Measurements from ENCODE around the gene NCOA1.

NCOA1 gene

GRCh38 chr2:24505534-24506275 is 14.7 kb downstream of the NCOA1 start:
- no peak for ATAC-seq

GRCh38 chr2:24507549-24507948 is 16.5 kb downstream of the NCOA1 start:
- no peak for ATAC-seq
- TF ChIP-seq TCF4 (CRISPR knock-in tag; IDR thresholded peaks at IDR 0.05; ENCODE audit: borderline replicate concordance) = no peak
- no peak for TF ChIP-seq TOX (CRISPR knock-in tag; IDR thresholded peaks at IDR 0.05; ENCODE audit: borderline replicate concordance)

More at GRCh38 chr2:24505534-24506275, 14.7 kb downstream of the NCOA1 start:
- TF ChIP-seq ARNTL (CRISPR knock-in tag; IDR thresholded peaks at IDR 0.05; ENCODE audit: borderline replicate concordance, low read depth) (no peak), POU6F1 (CRISPR knock-in tag; IDR thresholded peaks at IDR 0.05; ENCODE audit: borderline replicate concordance, low read depth) (no peak), PPARA (CRISPR knock-in tag; IDR thresholded peaks at IDR 0.05; ENCODE audit: borderline replicate concordance) (no peak), GLIS3 (CRISPR knock-in tag; IDR thresholded peaks at IDR 0.05) (no peak), ZNF565 (CRISPR knock-in tag; conservative IDR thresholded peaks at IDR 0.05; ENCODE audit: low read depth) (no peak), CSDC2 (CRISPR knock-in tag; IDR thresholded peaks at IDR 0.05) (no peak), BACH2 (CRISPR knock-in tag; IDR thresholded peaks at IDR 0.05; ENCODE audit: borderline replicate concordance) (no peak), ZNF70 (CRISPR knock-in tag; IDR thresholded peaks at IDR 0.05) (no peak), ZFP3 (CRISPR knock-in tag; IDR thresholded peaks at IDR 0.05) (no peak), ZC3H10 (CRISPR knock-in tag; IDR thresholded peaks at IDR 0.05) (no peak), RARB (CRISPR knock-in tag; IDR thresholded peaks at IDR 0.05) (no peak), ZNF8 (CRISPR knock-in tag; IDR thresholded peaks at IDR 0.05) (no peak)

GRCh38 chr2:24508878-24509277 is 17.8 kb downstream of the NCOA1 start:
- TF ChIP-seq BACH2 (CRISPR knock-in tag; IDR thresholded peaks at IDR 0.05; ENCODE audit: borderline replicate concordance) (no peak), CREB5 (CRISPR knock-in tag; IDR thresholded peaks at IDR 0.05; ENCODE audit: low read depth) (no peak), RARB (CRISPR knock-in tag; IDR thresholded peaks at IDR 0.05) (no peak), ZFP30 (CRISPR knock-in tag; IDR thresholded peaks at IDR 0.05) (no peak), TSHZ2 (CRISPR knock-in tag; IDR thresholded peaks at IDR 0.05) (no peak), ARNTL (CRISPR knock-in tag; IDR thresholded peaks at IDR 0.05; ENCODE audit: borderline replicate concordance, low read depth) (no peak), CSRNP3 (CRISPR knock-in tag; IDR thresholded peaks at IDR 0.05) (no peak), TOX (CRISPR knock-in tag; IDR thresholded peaks at IDR 0.05; ENCODE audit: borderline replicate concordance) (no peak)
- no peak for ATAC-seq

- no peak for ATAC-seq
- TF ChIP-seq ZNF70 (CRISPR knock-in tag; IDR thresholded peaks at IDR 0.05) = no peak
- TF ChIP-seq RARB (CRISPR knock-in tag; IDR thresholded peaks at IDR 0.05) = no peak
- TF ChIP-seq GLIS3 (CRISPR knock-in tag; IDR thresholded peaks at IDR 0.05) = no peak
- no peak for TF ChIP-seq ISL1 (CRISPR knock-in tag; IDR thresholded peaks at IDR 0.05)
- no peak for TF ChIP-seq TOX (CRISPR knock-in tag; IDR thresholded peaks at IDR 0.05; ENCODE audit: borderline replicate concordance)
- TF ChIP-seq ZNF565 (CRISPR knock-in tag; conservative IDR thresholded peaks at IDR 0.05; ENCODE audit: low read depth) = no peak
- TF ChIP-seq TCF4 (CRISPR knock-in tag; IDR thresholded peaks at IDR 0.05; ENCODE audit: borderline replicate concordance) = no peak
- no peak for TF ChIP-seq ESRRG (CRISPR knock-in tag; IDR thresholded peaks at IDR 0.05)
- TF ChIP-seq ARNTL (CRISPR knock-in tag; IDR thresholded peaks at IDR 0.05; ENCODE audit: borderline replicate concordance, low read depth) = no peak
- TF ChIP-seq BACH2 (CRISPR knock-in tag; IDR thresholded peaks at IDR 0.05; ENCODE audit: borderline replicate concordance) = no peak
- no peak for TF ChIP-seq PPARA (CRISPR knock-in tag; IDR thresholded peaks at IDR 0.05; ENCODE audit: borderline replicate concordance)
- TF ChIP-seq OSR1 (CRISPR knock-in tag; IDR thresholded peaks at IDR 0.05) = no peak
- no peak for TF ChIP-seq POU6F1 (CRISPR knock-in tag; IDR thresholded peaks at IDR 0.05; ENCODE audit: borderline replicate concordance, low read depth)
- TF ChIP-seq CREB5 (CRISPR knock-in tag; IDR thresholded peaks at IDR 0.05; ENCODE audit: low read depth) = no peak
- no peak for TF ChIP-seq SNAI2 (CRISPR knock-in tag; IDR thresholded peaks at IDR 0.05)
- no peak for TF ChIP-seq ZFP3 (CRISPR knock-in tag; IDR thresholded peaks at IDR 0.05)
Measured at GRCh38 chr2:24509425-24509824, 18.4 kb downstream of the NCOA1 start.

Data from SK-N-SH treated with all-trans-retinoic acid at 6 μM for 48 hours (cell line).